GM10266 (cell line): Measurements from ENCODE around the gene ATP23.

ENCODE experiments used
- DNase-seq: peaks from one replicate; pipeline ENCODE4 v3.0.0; 2012; ENCODE audit errors: extremely low spot score
- CTCF ChIP-seq: IDR thresholded peaks from 2 replicates; pipeline ENCODE4 v1.5.1; 2012; ENCODE audit warnings: mild to moderate bottlenecking, low read depth; ENCODE audit not compliant: control insufficient read depth, insufficient read depth; ENCODE audit errors: missing control alignments

Gene ATP23

GRCh38 chr12:57985685-57986084 is 44.3 kb downstream of the ATP23 start:
- no peak for DNase-seq
- no peak for TF ChIP-seq CTCF

DNA sequence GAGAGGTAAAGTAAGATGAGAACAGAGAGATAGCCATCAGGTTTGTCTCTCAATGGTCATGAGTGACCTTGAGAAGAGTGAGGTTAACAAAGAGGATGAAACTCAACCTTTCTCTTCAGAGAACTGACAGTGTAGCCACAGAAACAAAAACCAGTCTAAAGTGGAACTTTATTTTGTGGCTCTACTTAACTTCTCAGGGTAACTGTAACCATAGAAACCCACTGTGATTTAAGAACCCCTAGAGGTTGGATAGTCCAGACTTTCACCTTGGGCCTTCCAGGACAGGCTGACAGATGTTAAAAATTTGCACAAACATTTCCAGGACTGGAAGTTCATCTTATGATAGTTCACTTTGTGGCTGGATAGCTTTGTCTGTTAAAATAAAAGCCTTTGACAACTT is 48.5 kb downstream of the ATP23 start:
- DNase-seq, result no peak
- TF ChIP-seq CTCF, result no peak

- DNase-seq, result no peak
- no peak for TF ChIP-seq CTCF
These were observed 49.0 kb downstream of the ATP23 start for GRCh38 chr12:57990241-57990883.

DNA sequence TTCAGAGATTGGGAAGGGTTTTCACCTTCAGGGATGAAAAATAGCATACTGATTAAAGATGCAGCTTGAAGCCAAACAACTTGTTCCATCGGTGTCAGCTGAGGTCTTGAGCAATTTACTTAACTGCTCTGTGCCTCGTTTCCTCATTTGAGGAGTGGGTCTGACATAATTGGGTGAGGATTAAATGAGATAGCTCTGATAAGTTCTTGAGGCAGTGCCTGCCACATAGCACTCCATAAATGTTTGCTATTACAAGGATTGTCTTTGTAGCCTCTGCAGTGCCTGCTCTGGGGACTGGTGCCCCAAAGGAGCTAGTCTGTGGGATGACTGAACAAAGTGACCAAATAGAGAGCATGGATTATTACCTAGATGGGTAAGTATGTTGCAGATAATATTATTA is 50.6 kb downstream of the ATP23 start:
- DNase-seq, result no peak
- no peak for TF ChIP-seq CTCF

GRCh38 chr12:57993030-57993429 is 51.7 kb downstream of the ATP23 start:
- no peak for DNase-seq

DNA sequence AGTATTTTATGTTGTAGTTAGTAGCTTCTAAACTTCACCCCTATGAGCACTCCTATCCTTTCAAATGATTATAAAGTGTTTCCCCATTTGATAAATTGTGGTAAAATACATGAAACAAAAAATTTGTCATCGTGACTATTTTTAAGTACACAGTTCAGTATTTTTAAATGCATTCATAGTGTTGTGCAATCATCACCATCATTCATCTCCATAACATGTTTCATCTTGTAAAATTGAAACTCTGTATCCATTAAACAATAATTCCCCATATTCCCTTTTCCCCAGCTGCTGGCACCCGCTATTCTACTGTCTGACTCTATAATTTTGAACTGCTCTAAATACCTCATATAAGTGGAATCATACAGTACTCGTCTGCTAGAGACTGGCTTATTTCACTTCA is 52.5 kb downstream of the ATP23 start:
- DNase-seq, result no peak
- TF ChIP-seq CTCF, result no peak

More at GRCh38 chr12:57993030-57993429, 51.7 kb downstream of the ATP23 start:
- TF ChIP-seq CTCF, result no peak

- no peak for DNase-seq
- no peak for TF ChIP-seq CTCF
These were observed 55.2 kb downstream of the ATP23 start for GRCh38 chr12:57996520-57996919.
